Measurements from ENCODE around the gene STX7. TPM values are rescaled to one million over a fixed set of nuclear protein-coding genes. Genes with fewer than 3 reads are reported as not detected.

The STX7 gene
- total RNA-seq, 2 donors from 2014 or later: 17.3 to 18.4 TPM

DNA sequence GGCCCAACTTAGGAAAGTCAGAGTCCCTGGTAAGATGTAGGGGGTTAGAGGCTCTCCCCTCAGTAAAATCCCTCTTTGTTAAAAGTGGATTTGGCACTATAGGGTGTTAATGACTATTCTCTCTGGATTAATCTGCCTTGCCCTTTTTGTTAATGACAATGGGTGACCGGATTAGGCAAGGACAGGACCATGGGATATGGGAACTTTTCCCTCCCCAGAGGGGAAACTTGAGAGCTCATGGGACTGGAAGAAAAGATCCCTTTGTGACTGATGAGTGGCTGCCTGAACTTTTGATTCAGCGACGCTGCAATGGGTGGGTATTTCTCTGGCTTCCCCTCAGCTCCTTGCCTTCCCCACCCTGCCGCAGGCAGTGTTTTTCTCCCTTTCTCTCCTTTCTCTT, 12.9 kb upstream of the STX7 start:
- ATAC-seq: no peak
- no peak for DNase-seq
- H3K4me3 Mint-ChIP-seq: no peak overlapping the region
- no peak overlapping the region for H3K27ac Mint-ChIP-seq
- H3K27me3 Mint-ChIP-seq: peaks cover 49% of the 10 kb centered on the region
- H3K4me1 Mint-ChIP-seq: no peaks in the 10 kb centered on the region
- no peaks in the 10 kb centered on the region for H3K9me3 ChIP-seq (ENCODE audit: control insufficient read depth, low read length, poor library complexity, severe bottlenecking)
- H3K36me3 Mint-ChIP-seq (ENCODE audit: low read depth): no peaks in the 10 kb centered on the region

DNA sequence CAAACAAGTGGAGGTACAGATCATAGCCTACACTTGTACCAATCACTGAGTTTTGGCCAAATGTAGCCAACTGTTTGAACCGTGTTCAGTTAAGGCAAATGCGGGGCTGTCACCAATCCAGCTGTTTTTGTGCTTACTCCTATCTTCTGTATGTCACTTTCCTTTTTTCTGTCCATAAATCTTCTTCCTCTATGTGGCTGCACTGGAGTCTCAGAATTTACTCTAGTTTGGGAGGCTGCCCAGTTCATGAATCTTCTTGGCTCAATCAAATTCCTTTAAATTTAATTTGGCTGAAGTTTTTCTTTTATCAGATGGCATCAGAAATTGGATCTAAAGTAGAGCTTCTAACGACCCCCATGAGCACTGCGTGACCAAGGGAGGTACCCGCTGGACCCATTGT, 11.7 kb upstream of the STX7 start:
- Mint-ChIP-seq H3K27me3 (peaks cover 58% of the 10 kb centered on the region), H3K4me3 (no peak overlapping the region), H3K4me1 (no peaks in the 10 kb centered on the region), H3K27ac (no peak overlapping the region), H3K36me3 (ENCODE audit: low read depth) (no peaks in the 10 kb centered on the region)
- no peak for DNase-seq
- no peak for ATAC-seq
- no peaks in the 10 kb centered on the region for H3K9me3 ChIP-seq (ENCODE audit: control insufficient read depth, low read length, poor library complexity, severe bottlenecking)

DNA sequence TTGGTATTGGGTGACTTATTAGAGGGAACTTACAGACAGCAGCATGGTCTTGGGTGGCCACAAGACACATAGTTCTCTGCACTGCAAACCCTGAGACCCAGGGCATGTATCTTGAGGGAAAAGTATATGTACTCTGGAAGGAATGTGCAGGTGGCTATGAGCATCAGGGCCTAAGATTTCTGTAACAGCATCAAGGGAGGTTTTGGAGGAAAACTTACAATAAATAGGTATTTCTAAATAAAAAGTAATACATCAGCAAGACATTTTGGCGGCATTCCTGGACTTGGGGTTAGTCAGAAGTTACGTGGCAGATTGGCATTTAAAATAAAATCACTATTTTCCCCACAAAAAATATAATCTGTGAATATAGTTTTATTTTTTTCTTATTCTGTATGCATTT, 8.0 kb upstream of the STX7 start:
- Mint-ChIP-seq H3K27ac (no peak overlapping the region), H3K27me3 (peaks cover 41% of the 10 kb centered on the region), H3K4me3 (no peak overlapping the region), H3K4me1 (no peaks in the 10 kb centered on the region), H3K36me3 (ENCODE audit: low read depth) (no peaks in the 10 kb centered on the region)
- ATAC-seq (no peak), DNase-seq (no peak)
- H3K9me3 ChIP-seq (ENCODE audit: control insufficient read depth, low read length, poor library complexity, severe bottlenecking): no peaks in the 10 kb centered on the region

DNA sequence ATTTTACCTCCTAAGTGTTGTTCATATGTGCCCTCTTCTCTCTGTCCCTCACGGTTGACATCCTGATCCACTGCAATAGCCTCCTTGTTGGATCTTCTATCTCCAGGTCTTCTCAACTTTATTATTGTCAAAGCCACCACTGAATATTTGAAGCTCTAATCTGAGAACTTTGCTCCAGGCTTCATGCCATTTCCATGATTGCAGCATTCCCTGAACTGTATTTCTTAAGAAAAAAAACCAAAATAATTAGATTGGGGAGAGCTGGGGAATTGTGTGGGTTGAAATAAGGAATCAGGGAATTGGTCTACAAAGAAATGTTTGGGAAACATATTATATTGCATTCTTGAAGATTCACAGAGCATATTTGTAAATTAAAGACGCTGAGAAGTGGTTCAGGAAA, 2.5 kb upstream of the STX7 start:
- ATAC-seq (no peak), DNase-seq (no peak)
- H3K4me3 Mint-ChIP-seq: no peak overlapping the region
- H3K36me3 Mint-ChIP-seq (ENCODE audit: low read depth): peaks cover 2% of the 10 kb centered on the region
- H3K4me1 Mint-ChIP-seq: peaks cover 20% of the 10 kb centered on the region
- H3K27me3 Mint-ChIP-seq: peaks cover 9% of the 10 kb centered on the region
- H3K9me3 ChIP-seq (ENCODE audit: control insufficient read depth, low read length, poor library complexity, severe bottlenecking): no peaks in the 10 kb centered on the region
- H3K27ac Mint-ChIP-seq: no peak overlapping the region

DNA sequence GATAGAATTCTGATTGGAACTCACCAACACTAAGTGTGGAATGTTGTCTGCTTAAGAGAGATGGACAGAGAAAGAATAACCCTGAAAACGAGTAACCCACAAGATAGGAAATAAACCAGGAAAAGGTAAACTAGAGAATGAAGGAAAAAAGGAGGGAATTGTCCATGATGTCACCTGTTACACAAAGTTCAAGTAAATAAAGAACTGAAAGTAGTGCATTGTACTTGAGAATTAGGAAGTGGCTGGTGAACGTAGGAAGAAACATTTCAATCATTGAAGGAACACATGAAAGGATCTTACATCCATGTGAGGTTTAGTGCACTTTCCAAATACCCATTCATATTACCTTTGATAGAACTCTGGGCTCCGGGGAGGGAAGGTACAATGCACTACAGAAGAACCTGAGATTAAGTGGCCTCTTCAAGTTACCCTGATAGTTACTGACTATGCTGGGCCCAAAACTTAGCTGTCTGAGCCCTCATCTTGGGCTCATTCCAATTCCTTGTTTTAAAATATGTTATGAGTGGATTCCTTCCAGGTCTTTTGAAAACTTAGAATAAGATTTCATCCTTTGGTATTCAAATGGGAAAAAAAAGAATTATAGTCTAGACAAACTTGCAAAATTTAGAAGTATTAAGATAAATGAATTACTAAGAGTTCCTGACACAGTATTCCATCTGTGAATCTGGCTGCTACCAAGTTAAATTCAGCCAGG, 1.1 kb upstream of the STX7 start:
- Mint-ChIP-seq H3K36me3 (ENCODE audit: low read depth) (peaks cover 2% of the 10 kb centered on the region), H3K4me1 (peaks cover 23% of the 10 kb centered on the region), H3K4me3 (peak overlapping the region; percentile 98), H3K27ac (no peak overlapping the region), H3K27me3 (peaks cover 4% of the 10 kb centered on the region)
- no peaks in the 10 kb centered on the region for H3K9me3 ChIP-seq (ENCODE audit: control insufficient read depth, low read length, poor library complexity, severe bottlenecking)
- ATAC-seq: no peak
- no peak for DNase-seq

DNA sequence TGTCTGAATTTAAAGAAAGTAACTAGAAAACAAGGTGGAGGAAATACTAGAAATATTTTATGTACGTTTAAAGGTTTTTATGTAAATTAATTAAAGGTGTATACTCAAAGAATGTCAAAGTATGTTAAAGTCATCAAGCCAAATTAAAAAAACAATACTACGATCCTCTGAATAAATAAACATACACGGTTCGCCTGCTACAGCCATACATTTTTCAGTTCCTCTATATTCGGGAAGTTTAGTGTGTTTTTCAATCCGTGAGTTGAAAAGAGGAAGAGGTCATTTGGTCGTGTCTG, 626 bp downstream of the STX7 start:
- Mint-ChIP-seq H3K4me1 (peaks cover 37% of the 10 kb centered on the region), H3K27me3 (no peaks in the 10 kb centered on the region), H3K4me3 (peak overlapping the region; percentile 98), H3K36me3 (ENCODE audit: low read depth) (peaks cover 4% of the 10 kb centered on the region), H3K27ac (no peak overlapping the region)
- no peaks in the 10 kb centered on the region for H3K9me3 ChIP-seq (ENCODE audit: control insufficient read depth, low read length, poor library complexity, severe bottlenecking)
- DNase-seq (no peak), ATAC-seq (no peak)

DNA sequence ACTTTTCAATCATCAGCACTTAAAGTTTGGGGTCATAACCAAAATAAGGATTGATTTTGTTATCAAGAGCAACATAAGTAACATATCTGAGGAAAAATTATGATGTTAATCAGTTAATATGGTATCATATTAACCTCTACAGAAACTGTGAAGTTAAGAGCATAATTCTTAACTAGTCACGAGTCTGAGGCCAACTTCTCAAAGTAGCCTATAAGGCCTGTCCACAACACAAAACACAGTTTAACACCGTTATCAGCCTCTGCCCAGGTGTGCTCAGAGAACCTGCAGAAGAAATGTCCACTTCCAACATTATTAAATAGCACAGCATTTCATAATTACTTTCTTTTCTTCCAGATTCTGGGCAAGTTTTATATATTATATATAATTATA, 1.1 kb downstream of the STX7 start:
- Mint-ChIP-seq H3K27ac (no peak overlapping the region), H3K27me3 (no peaks in the 10 kb centered on the region), H3K4me3 (peak overlapping the region; percentile 98), H3K4me1 (peaks cover 38% of the 10 kb centered on the region), H3K36me3 (ENCODE audit: low read depth) (peaks cover 4% of the 10 kb centered on the region)
- no peak for ATAC-seq
- H3K9me3 ChIP-seq (ENCODE audit: control insufficient read depth, low read length, poor library complexity, severe bottlenecking): no peaks in the 10 kb centered on the region
- DNase-seq: no peak

DNA sequence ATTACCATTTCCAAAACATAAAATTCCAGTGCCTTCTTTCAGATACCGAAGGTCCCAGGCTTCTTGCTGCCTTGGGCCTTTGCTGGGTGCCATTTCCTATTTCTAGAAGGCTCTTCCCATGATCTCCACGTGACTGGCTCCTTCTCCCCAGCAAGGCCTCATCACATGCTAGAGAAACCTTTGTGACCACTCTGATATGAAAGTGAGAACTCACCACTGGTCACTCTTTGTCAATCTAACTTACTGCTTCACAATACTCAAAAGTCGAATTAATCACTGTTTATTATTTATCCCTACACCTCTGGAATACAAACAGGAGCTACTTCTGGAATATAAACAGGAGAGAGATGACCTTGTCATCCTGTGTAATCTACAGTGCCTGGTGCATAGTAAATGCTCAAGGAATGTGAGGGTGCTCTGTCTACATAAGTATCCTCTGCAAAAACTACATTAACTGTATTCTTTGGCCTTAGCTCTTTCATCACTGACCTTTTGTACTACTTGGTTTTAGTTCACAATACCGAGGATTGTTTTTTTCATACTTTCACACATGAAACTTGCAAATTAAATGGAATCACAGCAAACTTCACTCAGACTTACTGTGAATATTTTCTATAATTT, 1.6 kb downstream of the STX7 start:
- H3K9me3 ChIP-seq (ENCODE audit: control insufficient read depth, low read length, poor library complexity, severe bottlenecking): no peaks in the 10 kb centered on the region
- Mint-ChIP-seq H3K27me3 (no peaks in the 10 kb centered on the region), H3K4me1 (peaks cover 43% of the 10 kb centered on the region), H3K27ac (no peak overlapping the region), H3K4me3 (peak overlapping the region; percentile 98), H3K36me3 (ENCODE audit: low read depth) (peaks cover 4% of the 10 kb centered on the region)
- ATAC-seq (no peak), DNase-seq (no peak)

DNA sequence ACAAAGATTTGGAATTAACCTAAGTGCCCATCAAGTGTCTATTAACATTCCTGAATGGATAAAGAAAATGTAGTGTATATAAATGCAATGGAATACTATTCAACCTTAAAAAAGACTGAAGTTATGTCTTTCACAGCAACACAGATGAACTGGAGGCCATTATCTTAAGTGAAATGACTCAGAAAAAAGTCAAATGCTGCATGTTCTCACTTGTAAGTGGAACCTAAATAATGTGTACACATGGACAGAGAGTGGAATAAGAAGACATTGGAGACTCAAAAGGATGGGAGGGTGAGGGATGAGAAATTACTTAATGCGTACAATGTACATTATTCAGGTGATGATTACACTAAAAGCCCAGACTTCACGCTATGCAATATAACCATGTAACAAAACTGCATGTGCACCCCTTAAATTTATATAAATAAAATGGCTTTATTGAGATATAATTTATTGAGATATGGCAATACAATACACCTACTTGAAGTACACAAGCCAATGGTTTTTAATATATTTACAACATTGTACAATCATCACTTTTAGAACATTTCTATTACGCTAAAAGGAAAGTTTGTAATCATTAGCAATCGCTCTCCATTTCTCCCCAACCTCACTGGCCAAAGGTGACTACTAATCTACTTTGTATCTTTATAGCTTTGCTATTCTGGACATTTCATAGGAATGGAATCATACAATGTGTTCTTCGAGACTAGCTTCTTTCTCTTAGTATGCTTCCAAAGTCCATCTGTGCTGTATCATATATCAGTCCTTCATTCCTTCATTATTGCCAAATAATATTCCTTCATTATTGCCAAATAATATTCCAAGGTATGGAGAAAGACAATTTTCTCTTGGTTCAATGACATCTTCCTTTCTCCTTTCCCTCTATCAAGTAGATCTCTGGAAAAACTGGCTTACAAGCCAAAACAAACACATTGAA, 5.8 kb downstream of the STX7 start:
- H3K4me1 Mint-ChIP-seq: peaks cover 50% of the 10 kb centered on the region
- H3K27me3 Mint-ChIP-seq: no peaks in the 10 kb centered on the region
- DNase-seq (no peak), ATAC-seq (no peak)
- peaks cover 2% of the 10 kb centered on the region for H3K36me3 Mint-ChIP-seq (ENCODE audit: low read depth)
- H3K4me3 Mint-ChIP-seq: no peak overlapping the region
- no peak overlapping the region for H3K27ac Mint-ChIP-seq
- no peaks in the 10 kb centered on the region for H3K9me3 ChIP-seq (ENCODE audit: control insufficient read depth, low read length, poor library complexity, severe bottlenecking)

DNA sequence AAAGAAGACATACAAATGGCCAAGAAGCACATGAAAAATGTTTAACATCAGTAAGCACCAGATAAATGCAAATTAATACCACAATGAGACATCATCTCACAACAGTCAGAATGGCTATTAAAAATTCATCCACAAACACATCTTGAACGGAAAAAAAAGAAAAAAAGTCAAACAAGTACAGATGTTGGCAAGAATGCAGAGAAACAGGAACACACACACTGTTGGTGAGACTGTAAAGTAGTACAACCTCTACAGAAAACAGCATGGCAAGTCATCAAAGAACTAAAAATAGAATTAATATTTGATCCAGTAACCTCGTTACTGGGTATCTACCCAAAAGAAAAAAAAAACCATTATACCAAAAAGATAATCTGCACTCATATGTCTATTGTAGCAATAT, 6.5 kb downstream of the STX7 start:
- Mint-ChIP-seq H3K4me3 (peak overlapping the region; percentile 12), H3K36me3 (ENCODE audit: low read depth) (peaks cover 3% of the 10 kb centered on the region), H3K27me3 (no peaks in the 10 kb centered on the region), H3K27ac (no peak overlapping the region), H3K4me1 (peaks cover 49% of the 10 kb centered on the region)
- DNase-seq (no peak), ATAC-seq (no peak)
- no peaks in the 10 kb centered on the region for H3K9me3 ChIP-seq (ENCODE audit: control insufficient read depth, low read length, poor library complexity, severe bottlenecking)

DNA sequence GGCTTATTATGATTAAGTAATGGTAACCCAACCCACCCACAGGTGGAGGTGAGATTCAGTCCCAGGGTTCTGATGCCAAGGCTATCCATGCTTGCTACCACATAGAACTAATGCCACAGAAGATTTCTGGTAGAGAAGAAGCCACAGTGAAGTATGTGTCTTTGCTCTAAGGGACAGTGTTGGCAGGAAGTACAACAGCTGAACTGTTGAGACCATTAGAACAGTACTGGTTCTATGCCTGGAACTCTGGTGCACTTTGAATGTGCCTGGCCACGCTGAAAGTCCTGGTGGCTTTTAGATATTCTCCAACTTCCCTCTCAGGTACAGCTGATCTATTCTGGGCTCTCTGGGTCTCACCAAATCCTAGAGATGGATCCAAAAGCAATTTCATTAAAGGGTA, 7.8 kb downstream of the STX7 start:
- peaks cover 46% of the 10 kb centered on the region for H3K4me1 Mint-ChIP-seq

DNA sequence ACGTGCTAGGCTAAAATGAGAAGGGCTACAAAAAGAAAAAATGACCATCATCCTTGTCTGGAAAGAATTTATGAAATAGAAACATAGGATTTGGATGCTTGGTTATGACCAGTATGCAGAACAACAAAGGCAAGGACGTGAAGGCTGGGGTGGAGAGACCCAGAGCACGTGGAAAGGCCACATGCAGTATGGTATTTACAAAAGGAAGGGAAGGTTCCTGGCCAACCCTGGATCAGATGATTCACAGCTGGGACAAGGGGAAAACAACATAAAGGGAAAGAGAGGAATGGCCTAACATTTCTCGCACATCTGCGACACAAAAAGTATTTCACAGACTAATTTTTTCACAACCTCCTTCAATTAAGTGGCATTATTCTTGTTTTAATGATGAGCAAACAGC, 8.2 kb downstream of the STX7 start:
- H3K36me3 Mint-ChIP-seq (ENCODE audit: low read depth): peaks cover 9% of the 10 kb centered on the region
- H3K9me3 ChIP-seq (ENCODE audit: control insufficient read depth, low read length, poor library complexity, severe bottlenecking): no peaks in the 10 kb centered on the region
- H3K4me1 Mint-ChIP-seq: peaks cover 47% of the 10 kb centered on the region
- no peak overlapping the region for H3K4me3 Mint-ChIP-seq
- H3K27ac Mint-ChIP-seq: no peak overlapping the region
- H3K27me3 Mint-ChIP-seq: no peaks in the 10 kb centered on the region
- DNase-seq (no peak), ATAC-seq (no peak)

More for the DNA sequence above, 7.8 kb downstream of the STX7 start:
- ATAC-seq (no peak), DNase-seq (no peak)
- H3K9me3 ChIP-seq (ENCODE audit: control insufficient read depth, low read length, poor library complexity, severe bottlenecking): no peaks in the 10 kb centered on the region
- Mint-ChIP-seq H3K36me3 (ENCODE audit: low read depth) (peaks cover 8% of the 10 kb centered on the region), H3K27me3 (no peaks in the 10 kb centered on the region), H3K27ac (no peak overlapping the region), H3K4me3 (no peak overlapping the region)

DNA sequence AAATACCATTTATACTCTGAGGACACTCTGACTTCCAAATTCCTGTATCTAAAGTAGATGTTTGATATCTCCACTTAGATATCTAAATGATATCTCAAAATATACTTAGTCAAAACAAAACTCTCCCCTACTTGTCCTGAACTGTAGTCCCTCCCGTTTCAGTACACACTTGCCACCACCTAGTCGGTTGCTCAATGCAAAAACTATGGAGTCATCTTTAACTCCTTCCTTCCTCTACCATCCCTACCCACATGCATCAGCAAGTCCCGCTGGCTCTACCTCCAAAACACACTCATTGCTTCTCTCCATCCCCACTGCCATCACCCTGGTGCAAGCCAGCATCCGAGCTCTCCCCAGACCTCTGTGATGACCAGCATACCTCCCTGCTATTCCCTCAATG, 13.2 kb downstream of the STX7 start:
- Mint-ChIP-seq H3K27ac (peak overlapping the region; percentile 37), H3K4me3 (no peak overlapping the region), H3K27me3 (no peaks in the 10 kb centered on the region), H3K36me3 (ENCODE audit: low read depth) (peaks cover 12% of the 10 kb centered on the region), H3K4me1 (peaks cover 31% of the 10 kb centered on the region)
- ATAC-seq (no peak), DNase-seq (no peak)
- no peaks in the 10 kb centered on the region for H3K9me3 ChIP-seq (ENCODE audit: control insufficient read depth, low read length, poor library complexity, severe bottlenecking)

Data from T-helper 17 cell (primary cell).